Measurements from ENCODE around the gene CCDC32. TPM values are rescaled to one million over a fixed set of nuclear protein-coding genes. Genes with fewer than 3 reads are reported as not detected.

CCDC32 gene
- polyA plus RNA-seq, 2 of the 4 experiments (the other 2 are of a cell fraction): 9.7 to 27.0 TPM

GRCh38 chr15:40595773-40596172, 30.9 kb upstream of the CCDC32 start:
- Histone ChIP-seq H3K27ac (0 out of 6 replicates have a peak overlapping the region, but pooled peaks of 1 of the 2 experiments have one; percentile 4), H3K4me2 (peak overlapping the region; percentile 85), H3K4me3 (peak overlapping the region; percentile 65; the same call in 2 of the 3 replicates), H3K4me1 (peaks cover 19% of the 10 kb centered on the region; the same call in 2 of the 3 replicates), H3K9me3 (no peaks in the 10 kb centered on the region)
- FAIRE-seq: no peak
- DNase-seq (ENCODE audit: low read depth in 1 of 2, low spot score in 1 of 2): no peak
- TF ChIP-seq CEBPB (IDR thresholded peaks at IDR 0.05): no peak
- no peak for TF ChIP-seq REST (IDR thresholded peaks at IDR 0.05)
- no peak for TF ChIP-seq KDM5A (IDR thresholded peaks at IDR 0.05)
- 64% methylated on average over 5 of the region's 5 CpGs for WGBS (ENCODE audit: missing lambda C conversion rate)
- CTCF ChIA-PET: no interaction called here
- POLR2A ChIA-PET: no interaction called here
- ATAC-seq: no peak

- H3K4me2 ChIP-seq: peak overlapping the region; percentile 85
- FAIRE-seq (no peak), ATAC-seq (no peak), DNase-seq (ENCODE audit: low read depth in 1 of 2, low spot score in 1 of 2) (no peak)
- H3K4me1 ChIP-seq: peaks cover 19% of the 10 kb centered on the region; the same call in 2 of the 3 replicates
- H3K9me3 ChIP-seq: no peaks in the 10 kb centered on the region
- ChIA-PET POLR2A (interaction anchor here (0.6 kb wide), 1 partner anchor 12 kb away, joined by 6 read pairs; no protein-coding TSS in a partner anchor), CTCF (interaction anchor here (1.0 kb wide), 1 partner anchor 28 kb away, joined by 4 read pairs; no protein-coding TSS in a partner anchor)
- 4% methylated on average over 5 of the region's 5 CpGs for WGBS (ENCODE audit: missing lambda C conversion rate)
- H3K27ac ChIP-seq: peak overlapping the region; percentile 93 to 96; a peak in 4 of 6 replicates
- TF ChIP-seq EHF (CRISPR knock-in tag; IDR thresholded peaks at IDR 0.05): no peak
- TF ChIP-seq FOSL2 (IDR thresholded peaks at IDR 0.05): no peak
- TF ChIP-seq FOSL2 (CRISPR knock-in tag; IDR thresholded peaks at IDR 0.05): no peak
- TF ChIP-seq REST (IDR thresholded peaks at IDR 0.05): no peak
- TF ChIP-seq RFX5 (IDR thresholded peaks at IDR 0.05): no peak
- TF ChIP-seq CBX8 (IDR thresholded peaks at IDR 0.05): no peak
- TF ChIP-seq HOXA7 (CRISPR knock-in tag; IDR thresholded peaks at IDR 0.05): no peak
- no peak for TF ChIP-seq ELK1 (IDR thresholded peaks at IDR 0.05; ENCODE audit: low read depth, low read length)
- TF ChIP-seq HOXB13 (CRISPR knock-in tag; IDR thresholded peaks at IDR 0.05; ENCODE audit: low read depth): no peak
- TF ChIP-seq POLR2AphosphoS2 (conservative IDR thresholded peaks at IDR 0.05; ENCODE audit: low read length): no peak
- no peak for TF ChIP-seq EP300 (IDR thresholded peaks at IDR 0.05)
- peak overlapping the region; percentile 65 for H3K4me3 ChIP-seq
Measured at GRCh38 chr15:40595219-40595618, 30.4 kb upstream of the CCDC32 start.

DNA sequence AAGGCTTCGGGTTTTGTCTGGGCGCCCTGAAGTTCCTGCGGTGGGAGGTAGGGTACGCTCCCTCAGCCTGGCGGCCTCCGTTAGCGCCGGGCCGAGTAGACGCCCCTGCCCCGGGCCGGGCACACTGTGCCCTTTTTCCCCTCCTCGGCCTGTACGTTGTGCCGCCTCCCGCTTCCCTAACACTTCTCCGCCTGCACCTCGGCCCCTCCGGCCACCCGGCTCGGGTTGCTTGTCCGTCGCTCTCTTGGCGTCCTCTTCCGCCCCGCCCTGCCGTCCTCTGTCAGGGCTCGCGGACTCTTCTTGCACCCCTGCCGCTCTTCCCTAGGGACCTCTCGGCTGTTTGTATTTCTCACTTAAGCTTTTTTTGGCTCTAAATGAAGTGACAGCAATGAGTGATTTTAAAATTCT, 29.6 kb upstream of the CCDC32 start:
- DNase-seq (ENCODE audit: low read depth in 1 of 2, low spot score in 1 of 2): peak; percentile 54 to 58
- 2% methylated on average over 20 of the region's 31 CpGs for WGBS (ENCODE audit: missing lambda C conversion rate)
- Histone ChIP-seq H3K4me3 (peak overlapping the region; percentile 65), H3K4me1 (peaks cover 19% of the 10 kb centered on the region; the same call in 2 of the 3 replicates), H3K27ac (peak overlapping the region; percentile 93 to 96), H3K4me2 (peak overlapping the region; percentile 85), H3K9me3 (no peaks in the 10 kb centered on the region)
- POLR2A ChIA-PET: interaction anchor here (0.6 kb wide), 1 partner anchor 11 kb away, joined by 6 read pairs; no protein-coding TSS in a partner anchor
- TF ChIP-seq PHF8 (IDR thresholded peaks at IDR 0.05; ENCODE audit: borderline replicate concordance, low read depth): peak; percentile 26; the same call in 1 of the 2 replicates
- no peak for TF ChIP-seq MAFK (IDR thresholded peaks at IDR 0.05; ENCODE audit: partially characterized antibody)
- 0 out of 2 replicates have a peak, but pooled peaks have one; percentile 8 for TF ChIP-seq HDAC2 (IDR thresholded peaks at IDR 0.05)
- no peak for TF ChIP-seq E2F6 (IDR thresholded peaks at IDR 0.05; ENCODE audit: borderline replicate concordance, low read depth)
- 0 out of 2 replicates have a peak, but pooled peaks have one; percentile 7 for TF ChIP-seq MAX (IDR thresholded peaks at IDR 0.05)
- no peak for TF ChIP-seq HMGXB4 (CRISPR knock-in tag; IDR thresholded peaks at IDR 0.05; ENCODE audit: borderline replicate concordance)
- no peak for TF ChIP-seq POLR2AphosphoS2 (conservative IDR thresholded peaks at IDR 0.05; ENCODE audit: low read length)
- TF ChIP-seq RNF2 (IDR thresholded peaks at IDR 0.05; ENCODE audit: borderline replicate concordance, low read depth): no peak
- no peak for TF ChIP-seq NR3C1 (IDR thresholded peaks at IDR 0.05)
- TF ChIP-seq FOSL2 (IDR thresholded peaks at IDR 0.05): no peak
- no peak for TF ChIP-seq FOSL2 (CRISPR knock-in tag; IDR thresholded peaks at IDR 0.05)
- peak; percentile 39; the same call in 1 of the 2 replicates for TF ChIP-seq KDM5A (IDR thresholded peaks at IDR 0.05)
- FAIRE-seq: no peak
- ATAC-seq: peak; percentile 81 to 85
- CTCF ChIA-PET: interaction anchor here (1.0 kb wide), 1 partner anchor 27 kb away, joined by 4 read pairs; no protein-coding TSS in a partner anchor

Measured in A549 (cell line).